Epithelial cell of proximal tubule (primary cell): Measurements from ENCODE around the gene TMEM167A. TPM values are rescaled to one million over a fixed set of nuclear protein-coding genes. Genes with fewer than 3 reads are reported as not detected.
A peak's percentile ranks its signal among the peaks of the same experiment; 100 is the strongest.

ENCODE experiments used
- DNase-seq: peaks from one replicate; pipeline ENCODE4 v3.0.0-alpha.2; 2011; ENCODE audit warnings: low read depth
- H3K4me3 ChIP-seq: 2 replicates; pipeline ENCODE4 v1.5.1; 2011; ENCODE audit warnings: low read depth, mild to moderate bottlenecking, low read length
- CTCF ChIP-seq: conservative IDR thresholded peaks from 2 replicates; pipeline ENCODE4 v1.5.1; 2012; ENCODE audit warnings: low read depth, mild to moderate bottlenecking, low read length
- total RNA-seq: library from RNA; depleted of rRNA; stranded (reverse); fragments of >200 nt; gene quantifications from 2 replicates; pipeline ENCODE4 v1.2.3, GENCODE V29; 2015

TMEM167A gene
- total RNA-seq, result 42.1 and 46.7 TPM in 2 replicates

DNA sequence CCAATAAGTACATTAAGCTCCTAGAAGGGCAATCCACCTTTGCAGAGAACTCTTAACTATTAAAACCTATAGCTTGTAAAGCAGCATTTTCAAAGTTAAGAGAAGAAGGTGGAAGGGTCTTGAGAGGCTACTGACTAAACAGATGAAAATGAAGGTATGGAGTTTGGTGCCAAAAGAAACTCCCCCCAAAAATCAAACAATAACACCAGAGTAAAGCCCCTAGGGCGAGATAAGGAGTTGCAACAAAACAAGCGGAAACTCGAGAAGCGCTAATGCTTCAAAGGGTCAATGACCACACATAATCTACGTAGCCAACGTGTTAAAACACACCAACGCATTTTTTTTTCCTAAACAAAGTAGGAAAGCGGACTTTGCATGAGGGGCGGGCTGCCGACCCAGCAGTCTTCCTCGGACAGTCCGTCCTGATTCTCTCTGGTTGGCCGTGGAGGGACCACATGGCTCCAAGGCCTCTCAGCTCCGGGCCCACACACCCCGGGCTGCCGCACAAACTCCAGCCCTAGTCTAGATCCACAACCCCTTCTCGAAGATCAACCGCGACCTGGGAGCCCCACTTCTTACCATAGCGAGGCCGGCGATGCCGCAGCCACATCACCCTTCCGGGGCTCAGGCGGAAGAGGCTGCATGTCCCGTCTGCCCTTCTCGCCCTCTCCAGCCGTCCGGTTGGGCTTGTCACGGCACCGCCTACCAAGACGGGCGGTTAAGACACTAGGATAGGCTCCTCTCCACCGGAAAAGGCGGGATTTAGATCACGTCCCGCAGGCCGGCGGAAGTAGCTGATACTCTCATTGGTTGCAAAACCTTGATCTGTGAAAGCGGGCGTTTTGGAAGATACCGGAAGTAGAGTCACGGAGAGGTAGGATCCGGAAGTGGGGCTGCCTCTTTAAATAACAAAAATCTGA, at the start of gene TMEM167A, which contains the start of gene XRCC4:
Gene TMEM167A, minus strand, starts transcription at position 653 of the 920 bp plus-strand sequence. Its CDS starts 71 bp downstream, at position 582.
Gene XRCC4, plus strand, starts transcription at position 806 of the 920 bp plus-strand sequence. CDS start 27,373 bp downstream, outside the sequence.
- peak; percentile 92 for DNase-seq
- no peak for TF ChIP-seq CTCF
- peak within 1 kb of the TSS; percentile 96 for H3K4me3 ChIP-seq

DNA sequence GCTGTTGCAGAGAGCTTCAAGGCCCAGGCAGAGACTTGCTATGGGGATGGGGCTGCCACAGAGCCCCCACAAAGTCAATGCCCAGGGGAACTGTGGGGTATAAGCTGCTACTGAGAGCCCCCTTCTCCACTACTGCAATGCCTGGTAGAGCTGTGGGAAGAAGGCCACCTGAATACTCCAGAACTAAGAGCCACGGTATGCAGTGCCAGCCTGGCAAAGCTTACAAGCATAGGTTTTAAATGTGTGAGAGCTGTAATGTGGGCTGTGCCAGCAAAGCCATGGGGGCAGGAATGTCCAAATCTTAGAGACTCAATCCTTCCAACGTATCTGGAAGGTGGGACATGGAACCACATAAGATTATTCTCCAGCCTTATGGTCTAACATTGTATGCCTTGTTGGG, 49.3 kb upstream of the TMEM167A start:
- DNase-seq, result no peak
- no peak for TF ChIP-seq CTCF
- no peak overlapping the region for H3K4me3 ChIP-seq

- no peak for DNase-seq
Observed at GRCh38 chr5:83125560-83125959, 48.4 kb upstream of the TMEM167A start.

GRCh38 chr5:83124593-83124992, 47.4 kb upstream of the TMEM167A start:
- no peak for TF ChIP-seq CTCF
- no peak overlapping the region for H3K4me3 ChIP-seq
- DNase-seq, result no peak

More at GRCh38 chr5:83125560-83125959, 48.4 kb upstream of the TMEM167A start:
- no peak overlapping the region for H3K4me3 ChIP-seq
- TF ChIP-seq CTCF, result no peak

DNA sequence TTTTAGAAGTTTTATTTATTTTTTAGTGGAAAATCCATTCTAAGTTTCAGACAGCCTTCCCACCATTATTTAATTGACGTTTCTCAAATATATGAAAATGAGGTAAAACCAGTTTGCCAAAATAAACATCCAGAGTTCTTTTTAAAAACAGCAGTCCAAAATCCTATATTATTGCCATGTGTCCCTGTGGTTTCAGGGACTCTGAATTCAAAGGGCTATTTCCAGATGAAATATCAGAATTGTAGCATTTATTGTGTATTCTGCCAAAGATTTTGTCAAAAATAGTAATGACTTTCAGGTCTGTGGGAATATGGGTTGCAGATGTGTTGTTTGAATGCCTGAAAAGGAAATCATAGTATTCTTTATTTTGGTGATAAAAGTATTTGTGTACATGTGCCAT, 41.8 kb upstream of the TMEM167A start:
- H3K4me3 ChIP-seq, result no peak overlapping the region
- no peak for TF ChIP-seq CTCF
- DNase-seq, result no peak

GRCh38 chr5:83118471-83118870, 41.3 kb upstream of the TMEM167A start:
- no peak for DNase-seq
- no peak overlapping the region for H3K4me3 ChIP-seq
- no peak for TF ChIP-seq CTCF
